SK-N-SH (cell line): ENCODE measurements around the gene ACTR1A.
A peak's percentile ranks its signal among the peaks of the same experiment; 100 is the strongest.

Experiments used
- FOXJ3 ChIP-seq: sonication (generic); formaldehyde crosslinking; IDR thresholded peaks from 2 replicates; pipeline ENCODE4 v1.5.1; 2020; ENCODE audit warnings: mild to moderate bottlenecking, missing genetic modification reagents
- POLR2AphosphoS5 ChIP-seq: IDR thresholded peaks from 2 replicates; pipeline ENCODE4 v1.6.1; 2012; ENCODE audit warnings: low read depth, low read length
- TCF12 ChIP-seq: IDR thresholded peaks from 2 replicates; pipeline ENCODE4 v1.4.0; 2012
- TF ChIP-seq, protein P1 (sequence below): fragments of 150-350 bp; IDR thresholded peaks from 2 replicates; pipeline ENCODE4 v1.6.1; 2017; ENCODE audit warnings: antibody characterized with exemption, low read length, low read depth, borderline replicate concordance
- TF ChIP-seq, protein P2 (sequence below): fragments of 200-600 bp; sonication (generic); IDR thresholded peaks from 2 replicates; pipeline ENCODE4 v1.6.1; 2017; ENCODE audit warnings: antibody characterized with exemption, mild to moderate bottlenecking, moderate library complexity

DNA sequence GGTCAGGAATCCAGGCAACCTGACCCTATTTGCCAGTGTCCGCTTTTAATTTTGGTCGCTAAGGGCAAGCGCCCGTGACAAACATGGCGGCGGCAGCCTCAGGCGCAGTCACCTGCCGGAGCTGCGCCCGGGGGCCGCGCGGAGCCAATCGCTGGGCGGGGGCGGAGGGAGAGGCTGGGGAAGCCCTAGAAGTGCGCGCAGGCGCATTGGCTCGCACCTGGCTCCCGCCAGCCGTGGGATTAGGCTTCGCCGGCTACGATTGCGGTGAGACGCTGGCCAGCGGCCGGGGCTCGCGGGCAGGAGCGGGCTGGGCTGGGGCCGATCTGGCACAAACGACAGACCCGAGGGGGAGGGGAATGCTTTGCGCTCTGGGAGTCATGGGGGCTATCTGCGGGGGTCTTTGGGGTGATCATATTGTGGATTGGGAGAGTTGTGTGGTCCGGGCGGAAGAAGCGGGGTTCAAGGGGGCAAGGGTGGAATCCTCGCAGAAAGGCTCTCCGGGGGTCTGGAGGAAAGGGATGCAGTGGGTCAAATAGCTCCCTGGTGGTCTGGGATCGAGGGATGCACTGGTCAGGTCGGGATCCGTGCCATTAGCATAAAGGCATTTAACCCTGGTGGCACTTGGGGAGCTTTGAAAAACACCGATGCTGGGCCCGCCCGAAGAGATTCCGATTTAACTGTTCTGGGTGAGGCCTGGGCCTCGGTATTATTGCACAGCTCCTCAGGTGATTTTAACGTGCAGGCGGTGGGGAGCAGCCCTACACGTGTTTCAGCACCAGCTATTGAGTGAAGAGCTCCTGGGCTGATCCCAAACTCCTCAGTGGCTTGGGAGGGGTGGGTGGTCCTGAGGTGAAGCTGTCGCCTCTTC, 41.1 kb downstream of the ACTR1A start:
- TF ChIP-seq FOXJ3: no peak
- no peak; the same call in 1 of the 2 replicates for TF ChIP-seq TCF12
- TF ChIP-seq, protein P1, sequence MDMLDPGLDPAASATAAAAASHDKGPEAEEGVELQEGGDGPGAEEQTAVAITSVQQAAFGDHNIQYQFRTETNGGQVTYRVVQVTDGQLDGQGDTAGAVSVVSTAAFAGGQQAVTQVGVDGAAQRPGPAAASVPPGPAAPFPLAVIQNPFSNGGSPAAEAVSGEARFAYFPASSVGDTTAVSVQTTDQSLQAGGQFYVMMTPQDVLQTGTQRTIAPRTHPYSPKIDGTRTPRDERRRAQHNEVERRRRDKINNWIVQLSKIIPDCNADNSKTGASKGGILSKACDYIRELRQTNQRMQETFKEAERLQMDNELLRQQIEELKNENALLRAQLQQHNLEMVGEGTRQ: peak; percentile 50; the same call in 1 of the 2 replicates
- 0 out of 2 replicates have a peak, but pooled peaks have one; percentile 23 for TF ChIP-seq POLR2AphosphoS5
- TF ChIP-seq, protein P2, sequence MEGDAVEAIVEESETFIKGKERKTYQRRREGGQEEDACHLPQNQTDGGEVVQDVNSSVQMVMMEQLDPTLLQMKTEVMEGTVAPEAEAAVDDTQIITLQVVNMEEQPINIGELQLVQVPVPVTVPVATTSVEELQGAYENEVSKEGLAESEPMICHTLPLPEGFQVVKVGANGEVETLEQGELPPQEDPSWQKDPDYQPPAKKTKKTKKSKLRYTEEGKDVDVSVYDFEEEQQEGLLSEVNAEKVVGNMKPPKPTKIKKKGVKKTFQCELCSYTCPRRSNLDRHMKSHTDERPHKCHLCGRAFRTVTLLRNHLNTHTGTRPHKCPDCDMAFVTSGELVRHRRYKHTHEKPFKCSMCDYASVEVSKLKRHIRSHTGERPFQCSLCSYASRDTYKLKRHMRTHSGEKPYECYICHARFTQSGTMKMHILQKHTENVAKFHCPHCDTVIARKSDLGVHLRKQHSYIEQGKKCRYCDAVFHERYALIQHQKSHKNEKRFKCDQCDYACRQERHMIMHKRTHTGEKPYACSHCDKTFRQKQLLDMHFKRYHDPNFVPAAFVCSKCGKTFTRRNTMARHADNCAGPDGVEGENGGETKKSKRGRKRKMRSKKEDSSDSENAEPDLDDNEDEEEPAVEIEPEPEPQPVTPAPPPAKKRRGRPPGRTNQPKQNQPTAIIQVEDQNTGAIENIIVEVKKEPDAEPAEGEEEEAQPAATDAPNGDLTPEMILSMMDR: no peak
